ENCODE measurements around the gene GPATCH2L. TPM values are rescaled to one million over a fixed set of nuclear protein-coding genes. Genes with fewer than 3 reads are reported as not detected.

Gene GPATCH2L
- total RNA-seq, 3 donors from 2014 or later = 45.6 to 74.6 (median 61.6) TPM

GRCh38 chr14:76260749-76261148, 109.0 kb downstream of the GPATCH2L start:
- intact Hi-C loops (cut with DNase I; ENCODE audit: low total_unique reads) = no loop called here
- H3K4me1 ChIP-seq = no peaks in the 10 kb centered on the region
- TF ChIP-seq POLR2AphosphoS5 (IDR thresholded peaks at IDR 0.05) = no peak
- TF ChIP-seq CTCF (IDR thresholded peaks at IDR 0.05) = no peak
- TF ChIP-seq POLR2A (IDR thresholded peaks at IDR 0.05) = no peak
- no peak overlapping the region for H3K4me3 ChIP-seq
- H3K27ac ChIP-seq = no peak overlapping the region
- H3K9me3 ChIP-seq = no peaks in the 10 kb centered on the region
- no peaks in the 10 kb centered on the region for H3K27me3 ChIP-seq
- DNase-seq (ENCODE audit: low spot score in 2 of 2) = no peak
- H3K36me3 ChIP-seq = no peaks in the 10 kb centered on the region

- DNase-seq (ENCODE audit: low spot score in 2 of 2) = no peak
- Histone ChIP-seq H3K4me1 (no peaks in the 10 kb centered on the region), H3K9me3 (no peaks in the 10 kb centered on the region), H3K27ac (no peak overlapping the region), H3K27me3 (no peaks in the 10 kb centered on the region), H3K36me3 (no peaks in the 10 kb centered on the region), H3K4me3 (no peak overlapping the region)
- TF ChIP-seq POLR2AphosphoS5 (IDR thresholded peaks at IDR 0.05) = no peak
- TF ChIP-seq CTCF (IDR thresholded peaks at IDR 0.05) = no peak
- intact Hi-C loops (cut with DNase I; ENCODE audit: low total_unique reads) = no loop called here
Observed at GRCh38 chr14:76261371-76261811, 109.7 kb downstream of the GPATCH2L start.

GRCh38 chr14:76262641-76263040, 110.9 kb downstream of the GPATCH2L start:
- Histone ChIP-seq H3K4me1 (no peaks in the 10 kb centered on the region), H3K27me3 (no peaks in the 10 kb centered on the region), H3K9me3 (no peaks in the 10 kb centered on the region), H3K27ac (no peak overlapping the region), H3K36me3 (no peaks in the 10 kb centered on the region), H3K4me3 (no peak overlapping the region)
- DNase-seq (ENCODE audit: low spot score in 2 of 2) = no peak
- TF ChIP-seq CTCF (IDR thresholded peaks at IDR 0.05) (no peak), POLR2AphosphoS5 (IDR thresholded peaks at IDR 0.05) (no peak), POLR2A (IDR thresholded peaks at IDR 0.05) (no peak)
- intact Hi-C loops (cut with DNase I; ENCODE audit: low total_unique reads) = no loop called here

Other genes starting within 250 kb of the GPATCH2L start
- 10 to 100 TPM in 2 of 3 donors, 1 to 10 TPM in 1; 4.8 to 35.7 (median 24.0) TPM for gene TGFB3, start 169.9 kb upstream of the GPATCH2L start, total RNA-seq
- 10 to 100 TPM; 21.4 to 47.2 (median 41.9) TPM for gene IFT43, start 166.2 kb upstream of the GPATCH2L start, total RNA-seq
- under 1 TPM in 2 of 3 donors, not detected in 1; 0.16 to 0.44 TPM for gene ESRRB, start 224.2 kb downstream of the GPATCH2L start, total RNA-seq